GM13976 (cell line): ENCODE measurements around the gene CAMK2A.

Experiments
- DNase-seq: peaks from one replicate; pipeline ENCODE4 v3.0.0; 2012; ENCODE audit warnings: low spot score
- CTCF ChIP-seq: IDR thresholded peaks from 2 replicates; pipeline ENCODE4 v1.5.1; 2012; ENCODE audit warnings: borderline replicate concordance, mild to moderate bottlenecking; ENCODE audit not compliant: insufficient read depth; ENCODE audit errors: extremely low read depth, missing control alignments, control extremely low read depth
- in situ Hi-C: fragments of 300-500 bp; cut with MboI; formaldehyde crosslinking; loops from one replicate; pipeline ENCODE4 v1.12.0; 2022; ENCODE audit warnings: low sequenced_read_pairs, mixed read lengths, inconsistent platforms; ENCODE audit not compliant: unreplicated experiment

The CAMK2A gene

GRCh38 chr5:150272531-150272930, 17.0 kb downstream of the CAMK2A start:
- in situ Hi-C loops, result no loop called here
- no peak for DNase-seq
- TF ChIP-seq CTCF, result peak; percentile 36

GRCh38 chr5:150271923-150272322, 17.6 kb downstream of the CAMK2A start:
- TF ChIP-seq CTCF, result no peak
- DNase-seq, result no peak
- in situ Hi-C loops, result no loop called here

GRCh38 chr5:150271296-150271692, 18.3 kb downstream of the CAMK2A start:
- in situ Hi-C loops, result no loop called here
- no peak for TF ChIP-seq CTCF
- no peak for DNase-seq

- in situ Hi-C loops, result no loop called here
- no peak for DNase-seq
Observed at GRCh38 chr5:150270541-150271295, 18.9 kb downstream of the CAMK2A start.

GRCh38 chr5:150266871-150267291, 22.7 kb downstream of the CAMK2A start:
- DNase-seq, result no peak
- no peak for TF ChIP-seq CTCF
- in situ Hi-C loops, result no loop called here

More at GRCh38 chr5:150270541-150271295, 18.9 kb downstream of the CAMK2A start:
- TF ChIP-seq CTCF, result no peak

GRCh38 chr5:150265870-150266383, 23.6 kb downstream of the CAMK2A start:
- in situ Hi-C loops, result no loop called here
- no peak for TF ChIP-seq CTCF
- no peak for DNase-seq
